NT2/D1 (cell line): Measurements from ENCODE around the gene TM9SF1.

Experiments
- YY1 ChIP-seq: IDR thresholded peaks from 2 replicates; pipeline ENCODE4 v1.6.1; 2011; ENCODE audit not compliant: insufficient read length, insufficient read depth
- ZNF274 ChIP-seq: IDR thresholded peaks from 2 replicates; pipeline ENCODE4 v1.6.1; 2011; ENCODE audit warnings: mild to moderate bottlenecking, low read depth, low read length

DNA sequence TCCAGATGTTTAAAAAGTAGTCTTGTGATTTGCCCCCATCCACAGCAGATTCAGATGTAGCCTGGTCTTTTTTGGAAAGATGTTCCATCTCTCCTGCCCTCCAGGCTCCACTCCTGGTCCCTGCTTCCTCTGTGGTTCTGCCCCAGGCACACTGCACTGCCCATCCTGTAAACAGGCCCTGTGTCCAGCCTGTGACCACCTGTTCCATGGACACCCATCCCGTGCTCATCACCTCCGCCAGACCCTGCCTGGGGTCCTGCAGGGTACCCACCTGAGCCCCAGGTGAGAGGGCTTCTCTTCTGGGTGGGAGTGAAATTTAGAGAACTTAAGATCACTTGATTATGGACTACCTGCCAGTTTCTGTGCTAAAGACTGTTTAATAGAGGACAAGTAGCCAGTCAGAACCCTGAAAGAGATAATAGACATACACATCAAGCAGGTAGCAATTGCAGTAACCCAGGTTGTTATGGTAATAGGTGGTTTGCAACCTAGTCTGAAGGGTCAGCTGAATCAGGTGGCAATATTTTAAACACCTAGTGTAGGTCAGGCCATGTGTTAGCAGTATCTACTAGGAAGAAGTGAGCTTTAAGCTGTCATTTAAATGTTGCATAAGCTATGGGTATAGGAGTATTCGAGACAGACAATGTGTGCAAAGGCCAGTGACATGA is 45.8 kb downstream of the TM9SF1 start:
- TF ChIP-seq ZNF274, result no peak
- TF ChIP-seq YY1, result no peak
